Activated B cell treated with CpG ODN at 0.5 μM for 24 hours (primary cell): ENCODE measurements around the gene TSSK6. TPM values are rescaled to one million over a fixed set of nuclear protein-coding genes. Genes with fewer than 3 reads are reported as not detected.

Experiments
- ATAC-seq: fragments of 200-7000 bp; cut with Tn5 transposase; one replicate; pipeline ENCODE4 v1.10.0; 2021; ENCODE audit warnings: low read depth, mild to moderate bottlenecking, moderate library complexity
- CTCF ChIA-PET: fragments of 350-600 bp; sonication (Branson Sonifier 250); formaldehyde crosslinking; loops from one replicate; lab custom pipeline; 2021; ENCODE audit warnings: antibody characterized with exemption; lab: Charles Lee
- POLR2A ChIA-PET: fragments of 350-600 bp; sonication (Branson Sonifier 250); formaldehyde crosslinking; loops from one replicate; lab custom pipeline; 2021; ENCODE audit warnings: antibody characterized with exemption; lab: Charles Lee
- DNase-seq: peaks from one replicate; pipeline ENCODE4 v3.0.0; 2022
- H3K27ac Mint-ChIP-seq: one replicate; pipeline ENCODE4 v1.8.0; 2020; ENCODE audit warnings: mixed read lengths
- H3K27me3 Mint-ChIP-seq: one replicate; pipeline ENCODE4 v1.8.0; 2021; ENCODE audit warnings: mixed read lengths
- H3K36me3 Mint-ChIP-seq: one replicate; pipeline ENCODE4 v1.8.0; 2021; ENCODE audit warnings: low read depth, mixed read lengths
- H3K4me1 Mint-ChIP-seq: one replicate; pipeline ENCODE4 v1.8.0; 2021; ENCODE audit warnings: mixed read lengths
- H3K4me3 Mint-ChIP-seq: one replicate; pipeline ENCODE4 v1.8.0; 2020; ENCODE audit warnings: mild to moderate bottlenecking, mixed read lengths
- H3K9me3 Mint-ChIP-seq: one replicate; pipeline ENCODE4 v1.8.0; 2020; ENCODE audit warnings: mixed read lengths
- intact Hi-C: fragments of 100-400 bp; cut with micrococcal nuclease; formaldehyde crosslinking; loops from one replicate; pipeline ENCODE4 v1.15.1; 2024
- total RNA-seq: library from RNA; stranded (reverse); gene quantifications from 2 replicates; pipeline ENCODE4 v1.2.3, GENCODE V29; 2022
- TF ChIP-seq, protein P1 (sequence below): fragments of 200-600 bp; IDR thresholded peaks from one replicate; pipeline ENCODE4 v1.8.0; 2022; ENCODE audit warnings: antibody characterized with exemption, mild to moderate bottlenecking

TSSK6 gene
- total RNA-seq, 1 donor from 2014 or later, result 4.3 TPM

DNA sequence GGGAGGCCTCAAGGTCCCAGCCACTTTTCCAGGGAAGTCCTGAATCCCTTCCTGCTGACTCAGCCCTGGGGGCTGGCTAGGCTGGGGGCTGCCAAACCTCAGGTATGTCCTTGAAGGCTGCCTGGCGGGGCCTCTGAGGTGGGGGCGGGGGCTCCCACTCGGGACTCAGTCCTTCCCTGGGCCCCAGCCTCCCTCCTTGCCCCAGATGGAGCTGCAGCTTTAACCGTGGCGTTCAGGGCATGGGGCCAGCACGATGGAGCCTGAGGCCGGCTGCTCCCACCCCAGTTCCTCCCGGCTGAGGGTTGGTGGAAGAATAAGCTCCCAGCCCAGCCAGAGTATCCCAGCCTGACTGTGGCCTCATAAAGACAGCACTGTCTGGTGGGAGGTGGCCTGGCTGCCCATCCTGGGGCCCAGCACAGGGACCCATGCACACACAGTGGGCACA is 35.2 kb upstream of the TSSK6 start:
- no peak for ATAC-seq
- POLR2A ChIA-PET, result no interaction called here
- Mint-ChIP-seq H3K27ac (no peak overlapping the region), H3K4me1 (no peaks in the 10 kb centered on the region), H3K4me3 (no peak overlapping the region), H3K27me3 (peaks cover 5% of the 10 kb centered on the region), H3K36me3 (no peaks in the 10 kb centered on the region), H3K9me3 (peaks cover 2% of the 10 kb centered on the region)
- DNase-seq, result no peak
- CTCF ChIA-PET, result no interaction called here
- intact Hi-C loops, result no loop called here
- TF ChIP-seq, protein P1, sequence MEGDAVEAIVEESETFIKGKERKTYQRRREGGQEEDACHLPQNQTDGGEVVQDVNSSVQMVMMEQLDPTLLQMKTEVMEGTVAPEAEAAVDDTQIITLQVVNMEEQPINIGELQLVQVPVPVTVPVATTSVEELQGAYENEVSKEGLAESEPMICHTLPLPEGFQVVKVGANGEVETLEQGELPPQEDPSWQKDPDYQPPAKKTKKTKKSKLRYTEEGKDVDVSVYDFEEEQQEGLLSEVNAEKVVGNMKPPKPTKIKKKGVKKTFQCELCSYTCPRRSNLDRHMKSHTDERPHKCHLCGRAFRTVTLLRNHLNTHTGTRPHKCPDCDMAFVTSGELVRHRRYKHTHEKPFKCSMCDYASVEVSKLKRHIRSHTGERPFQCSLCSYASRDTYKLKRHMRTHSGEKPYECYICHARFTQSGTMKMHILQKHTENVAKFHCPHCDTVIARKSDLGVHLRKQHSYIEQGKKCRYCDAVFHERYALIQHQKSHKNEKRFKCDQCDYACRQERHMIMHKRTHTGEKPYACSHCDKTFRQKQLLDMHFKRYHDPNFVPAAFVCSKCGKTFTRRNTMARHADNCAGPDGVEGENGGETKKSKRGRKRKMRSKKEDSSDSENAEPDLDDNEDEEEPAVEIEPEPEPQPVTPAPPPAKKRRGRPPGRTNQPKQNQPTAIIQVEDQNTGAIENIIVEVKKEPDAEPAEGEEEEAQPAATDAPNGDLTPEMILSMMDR, result no peak

- no peak for DNase-seq
- intact Hi-C loops, result no loop called here
- no peak for ATAC-seq
- H3K4me3 Mint-ChIP-seq, result no peak overlapping the region
- H3K36me3 Mint-ChIP-seq, result no peaks in the 10 kb centered on the region
- POLR2A ChIA-PET, result no interaction called here
- TF ChIP-seq, protein P1, result no peak
- peaks cover 2% of the 10 kb centered on the region for H3K9me3 Mint-ChIP-seq
- H3K27ac Mint-ChIP-seq, result no peak overlapping the region
- CTCF ChIA-PET, result no interaction called here
- peaks cover 5% of the 10 kb centered on the region for H3K27me3 Mint-ChIP-seq
- H3K4me1 Mint-ChIP-seq, result no peaks in the 10 kb centered on the region
Measured at GRCh38 chr19:19549804-19550464, 34.6 kb upstream of the TSSK6 start.

- ChIA-PET POLR2A (interaction anchor here (0.6 kb wide), 1 partner anchor 99 kb away, joined by 6 read pairs; no protein-coding TSS in a partner anchor), CTCF (no interaction called here)
- ATAC-seq, result no peak
- Mint-ChIP-seq H3K4me3 (no peak overlapping the region), H3K4me1 (no peaks in the 10 kb centered on the region), H3K27me3 (peaks cover 5% of the 10 kb centered on the region), H3K9me3 (peaks cover 2% of the 10 kb centered on the region), H3K27ac (no peak overlapping the region), H3K36me3 (no peaks in the 10 kb centered on the region)
- DNase-seq, result no peak
- intact Hi-C loops, result no loop called here
- TF ChIP-seq, protein P1, result no peak
Measured at GRCh38 chr19:19548915-19549759, 33.8 kb upstream of the TSSK6 start.

DNA sequence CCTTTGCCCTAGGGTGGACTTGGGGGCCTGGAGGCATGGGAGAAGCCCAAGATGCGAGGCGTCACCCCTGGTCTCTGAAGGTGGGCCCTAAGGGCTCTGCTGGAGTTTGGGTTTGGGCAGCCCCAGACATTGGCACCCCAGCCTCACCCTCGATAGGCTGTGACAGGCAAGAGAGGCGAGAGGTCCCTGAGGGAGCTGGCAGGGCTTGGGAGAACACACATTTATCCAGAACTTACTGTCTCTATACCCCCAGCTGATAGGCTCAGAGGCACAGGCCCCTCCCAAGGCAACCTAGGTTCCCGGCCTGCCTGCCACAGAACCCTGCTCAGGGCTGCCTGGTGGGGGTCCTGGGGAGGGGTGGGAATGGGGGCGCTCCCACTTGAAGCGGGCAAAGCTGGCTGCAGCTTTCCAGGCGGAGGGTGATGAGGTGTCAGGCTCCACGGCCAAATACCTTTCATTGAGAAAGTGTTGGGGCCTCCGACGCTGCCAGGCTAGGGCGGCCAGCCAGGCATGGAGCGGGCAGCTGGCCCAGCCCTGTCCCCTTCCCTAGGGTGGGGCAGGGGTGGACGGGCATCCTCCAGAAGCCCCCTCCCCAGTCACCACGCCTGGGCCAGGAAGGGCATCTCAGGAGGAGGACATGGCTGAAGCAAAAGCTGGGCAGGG is 32.5 kb upstream of the TSSK6 start:
- Mint-ChIP-seq H3K9me3 (peaks cover 2% of the 10 kb centered on the region), H3K4me1 (no peaks in the 10 kb centered on the region), H3K27ac (no peak overlapping the region), H3K27me3 (peaks cover 7% of the 10 kb centered on the region), H3K36me3 (no peaks in the 10 kb centered on the region), H3K4me3 (no peak overlapping the region)
- POLR2A ChIA-PET, result no interaction called here
- intact Hi-C loops, result no loop called here
- CTCF ChIA-PET, result no interaction called here
- TF ChIP-seq, protein P1, result no peak
- no peak for ATAC-seq
- no peak for DNase-seq

GRCh38 chr19:19546751-19547162 is 31.4 kb upstream of the TSSK6 start:
- peaks cover 2% of the 10 kb centered on the region for H3K4me1 Mint-ChIP-seq
- CTCF ChIA-PET, result no interaction called here
- TF ChIP-seq, protein P1, result no peak
- H3K36me3 Mint-ChIP-seq, result no peaks in the 10 kb centered on the region
- ATAC-seq, result no peak
- no peak for DNase-seq
- H3K9me3 Mint-ChIP-seq, result peaks cover 2% of the 10 kb centered on the region
- H3K27me3 Mint-ChIP-seq, result peaks cover 12% of the 10 kb centered on the region
- no peak overlapping the region for H3K27ac Mint-ChIP-seq
- no peak overlapping the region for H3K4me3 Mint-ChIP-seq
- intact Hi-C loops, result no loop called here
- POLR2A ChIA-PET, result interaction anchor here (0.6 kb wide), 1 partner anchor 52 kb away, joined by 9 read pairs; no protein-coding TSS in a partner anchor
